GM21526 (cell line): Measurements from ENCODE around the gene MLF2.

Experiments
- ATAC-seq: cut with Tn5 transposase; IDR thresholded peaks from one replicate; pipeline ENCODE4 v1.9.1; 2021; ENCODE audit warnings: moderate library complexity; ENCODE audit not compliant: unreplicated experiment, low FRiP score

Gene MLF2

GRCh38 chr12:6752921-6753771, at the start of gene MLF2:
MLF2 (minus strand) TSS chr12:6753141; CDS start chr12:6752334, 807 bp downstream.
- peak; percentile 77 for ATAC-seq

- ATAC-seq: no peak
Observed at GRCh38 chr12:6799147-6799546, 46.2 kb upstream of the MLF2 start.

GRCh38 chr12:6796576-6796975, 43.6 kb upstream of the MLF2 start:
- ATAC-seq: no peak

- no peak for ATAC-seq
Observed at GRCh38 chr12:6795088-6795487, 42.1 kb upstream of the MLF2 start.

GRCh38 chr12:6792522-6793201, 39.7 kb upstream of the MLF2 start:
- ATAC-seq: no peak

- ATAC-seq: no peak
Observed at GRCh38 chr12:6791931-6792520, 39.1 kb upstream of the MLF2 start.

GRCh38 chr12:6790496-6791150, 37.7 kb upstream of the MLF2 start:
- no peak for ATAC-seq

- no peak for ATAC-seq
Observed at GRCh38 chr12:6788972-6789924, 36.3 kb upstream of the MLF2 start, which contains the start of gene CD4. CD4 (plus strand) TSS chr12:6789528; CDS start chr12:6800139, 10,611 bp downstream.

GRCh38 chr12:6787309-6787708, 34.4 kb upstream of the MLF2 start:
- no peak for ATAC-seq

- ATAC-seq: no peak
Observed at GRCh38 chr12:6786416-6787094, 33.6 kb upstream of the MLF2 start.

GRCh38 chr12:6784761-6785160, 31.8 kb upstream of the MLF2 start:
- ATAC-seq: no peak

- no peak for ATAC-seq
Observed at GRCh38 chr12:6784296-6784695, 31.4 kb upstream of the MLF2 start.

- no peak for ATAC-seq
Observed at GRCh38 chr12:6783828-6784227, 30.9 kb upstream of the MLF2 start.

GRCh38 chr12:6782850-6783566, 30.1 kb upstream of the MLF2 start:
- ATAC-seq: no peak

GRCh38 chr12:6782119-6782518, 29.2 kb upstream of the MLF2 start:
- ATAC-seq: no peak

- no peak for ATAC-seq
Observed at GRCh38 chr12:6780573-6780972, 27.6 kb upstream of the MLF2 start.

- ATAC-seq: no peak
Observed at GRCh38 chr12:6779708-6780432, 26.9 kb upstream of the MLF2 start.
